HG03103 (cell line): ENCODE data around the gene OPCML.
A peak's percentile ranks its signal among the peaks of the same experiment; 100 is the strongest.
"Not testable (repeated sequence)": the region's sequence is repeated elsewhere in the genome, so short reads cannot be mapped to it uniquely, and the experiment has no call there.

Experiments used
- ATAC-seq: cut with Tn5 transposase; IDR thresholded peaks from one replicate; pipeline ENCODE4 v1.9.1; 2021; ENCODE audit warnings: low read depth; ENCODE audit not compliant: unreplicated experiment

OPCML gene

DNA sequence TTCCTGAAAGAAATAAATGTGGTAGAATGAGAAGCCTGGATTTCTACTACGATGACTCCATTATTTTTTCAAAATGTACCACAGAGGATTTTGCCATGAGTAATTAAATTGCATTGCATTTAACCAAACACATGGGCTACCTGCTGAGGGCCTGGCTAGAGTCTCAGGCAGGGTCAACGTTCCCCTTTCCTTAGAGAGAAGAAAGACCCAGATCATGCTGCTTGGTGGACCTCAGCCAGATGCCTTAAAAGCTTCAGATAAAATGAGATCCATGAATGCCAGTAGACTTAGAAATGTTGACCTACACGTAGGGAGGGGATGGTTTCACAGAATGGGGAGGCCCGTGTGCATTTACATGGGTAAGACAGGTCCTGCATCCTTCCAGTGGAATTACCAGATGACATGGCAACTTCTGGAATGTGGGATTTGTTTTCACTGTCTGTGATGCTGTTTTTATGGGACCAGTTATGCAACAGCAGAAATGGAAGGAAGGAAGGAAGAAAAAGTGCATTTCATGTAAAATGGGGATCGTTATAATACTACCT lies 1092.5 kb downstream of the OPCML start:
- no peak for ATAC-seq

DNA sequence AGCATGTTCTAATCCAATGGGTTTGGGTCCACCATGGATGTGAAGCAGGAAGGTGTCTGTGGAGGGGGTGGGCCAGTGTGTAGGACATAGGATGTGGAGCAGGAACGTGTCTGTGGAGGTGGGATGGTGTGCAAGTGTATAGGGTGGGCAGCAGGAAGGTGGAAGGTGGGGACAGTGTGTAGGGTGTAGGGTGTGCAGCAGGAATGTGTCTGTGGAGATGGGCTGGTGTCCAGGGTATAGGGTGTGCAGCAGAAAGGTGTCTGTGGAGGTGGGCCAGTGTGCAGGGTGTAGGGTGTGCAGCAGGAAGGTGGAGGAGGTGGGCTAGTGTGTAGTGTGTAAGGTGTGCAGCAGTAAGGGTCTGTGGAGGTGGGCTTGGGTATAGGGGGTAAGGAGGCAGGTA lies 1093.9 kb downstream of the OPCML start:
- no peak for ATAC-seq

DNA sequence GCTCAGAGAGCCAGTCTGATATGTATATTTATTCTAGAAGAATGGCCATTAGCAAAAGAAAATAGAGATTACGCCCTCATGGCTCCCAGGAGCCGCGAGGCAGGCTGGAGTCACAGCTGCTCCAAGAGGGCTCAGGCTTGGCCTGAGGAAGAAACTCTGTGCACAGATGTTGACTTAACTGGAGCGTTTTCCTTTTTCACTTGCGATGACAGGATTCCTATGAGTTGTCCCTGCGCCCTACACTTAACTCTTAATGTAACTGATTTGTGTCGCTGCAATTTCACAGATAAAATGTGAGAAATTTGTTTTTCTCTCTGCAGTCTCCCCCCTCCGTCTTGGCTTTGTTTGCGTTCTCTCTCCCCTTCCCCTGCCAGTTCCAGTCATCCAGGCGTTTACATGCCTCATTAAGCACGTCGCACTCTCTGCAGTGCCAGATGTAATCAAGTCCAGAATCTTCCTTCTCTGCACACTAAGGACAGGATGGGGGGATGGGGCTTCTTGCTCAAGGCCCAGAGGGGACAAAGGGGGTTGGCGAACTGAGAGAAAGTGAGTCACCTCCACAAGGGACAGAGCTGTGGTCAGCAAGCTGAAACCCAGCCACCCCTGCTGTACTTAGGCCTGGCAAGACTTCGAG lies 1101.8 kb downstream of the OPCML start:
- ATAC-seq: no peak

DNA sequence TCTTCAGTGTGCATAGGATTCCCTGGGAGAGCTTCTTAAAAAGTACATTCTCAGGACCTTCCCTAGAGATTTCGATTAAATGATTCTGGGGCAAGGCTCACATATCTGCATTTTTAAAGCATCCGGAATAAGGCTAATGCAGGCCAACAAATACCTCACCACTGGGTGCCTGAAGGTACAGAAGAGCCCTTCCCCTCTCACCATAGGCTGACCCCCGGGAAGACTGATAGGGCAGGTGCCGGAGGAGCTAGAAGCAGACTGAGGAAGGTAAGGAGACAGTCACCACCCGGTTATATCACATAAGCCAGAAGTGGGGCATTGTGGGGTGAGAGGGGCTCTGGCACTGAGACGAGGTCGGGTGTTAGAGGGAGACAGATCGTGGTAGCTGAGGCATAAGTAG lies 1102.6 kb downstream of the OPCML start:
- no peak for ATAC-seq

DNA sequence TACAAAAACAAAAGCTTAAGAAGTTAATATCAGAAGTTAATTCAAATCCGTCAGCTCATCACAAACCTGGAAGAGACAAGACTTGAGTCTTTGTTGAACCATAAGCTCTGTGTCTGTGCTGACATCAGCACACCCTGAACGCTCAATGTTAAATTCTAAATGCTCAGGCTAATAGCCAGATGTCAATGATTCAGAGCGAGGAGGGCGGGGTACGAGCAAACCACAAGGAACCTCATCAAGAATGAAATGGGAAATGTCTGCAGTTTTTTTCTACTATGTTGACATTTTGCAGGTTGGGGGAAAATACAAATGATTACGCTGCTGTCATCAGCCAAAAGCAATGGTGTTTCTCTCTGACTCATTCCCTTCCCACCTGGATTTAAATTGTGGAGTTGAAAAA lies 1104.7 kb downstream of the OPCML start:
- ATAC-seq: no peak

DNA sequence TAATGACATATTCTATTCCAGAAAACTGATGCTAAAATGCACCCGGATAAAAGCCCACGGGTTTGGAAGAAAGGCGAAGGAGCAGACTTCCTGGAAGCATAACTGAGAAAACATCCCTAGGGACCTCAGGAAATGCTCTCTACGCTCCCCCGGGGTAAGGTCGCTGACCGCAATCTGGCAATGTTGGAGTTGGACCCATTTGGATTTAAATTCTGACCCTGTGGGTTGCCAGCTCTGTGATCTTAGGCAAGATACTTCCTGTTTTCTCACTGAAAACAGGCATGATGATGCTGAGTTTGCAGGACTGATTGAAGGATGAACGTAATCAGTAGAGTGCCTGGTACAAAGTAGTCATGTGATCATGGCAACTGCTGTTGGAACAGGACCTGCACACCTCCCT lies 1107.9 kb downstream of the OPCML start:
- ATAC-seq: no peak

DNA sequence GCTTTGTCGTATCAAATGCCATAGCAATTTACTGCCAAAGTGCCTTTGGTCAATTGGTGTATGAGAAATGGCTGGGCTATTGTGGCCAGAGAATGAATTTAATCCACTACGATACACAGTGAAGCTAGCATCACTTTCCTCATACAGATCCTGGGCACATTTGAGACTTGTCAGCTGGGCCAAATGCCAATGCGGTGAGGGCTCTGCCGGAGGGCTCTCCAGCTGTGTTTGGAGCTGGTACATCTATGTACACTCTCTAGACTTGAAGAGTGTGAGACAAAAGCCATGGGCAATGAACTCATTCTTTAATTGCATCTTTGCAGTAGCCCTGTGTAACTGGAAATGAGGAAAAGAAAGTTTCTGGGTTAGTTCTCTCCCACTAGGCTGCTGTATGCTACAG lies 1109.0 kb downstream of the OPCML start:
- ATAC-seq: no peak

DNA sequence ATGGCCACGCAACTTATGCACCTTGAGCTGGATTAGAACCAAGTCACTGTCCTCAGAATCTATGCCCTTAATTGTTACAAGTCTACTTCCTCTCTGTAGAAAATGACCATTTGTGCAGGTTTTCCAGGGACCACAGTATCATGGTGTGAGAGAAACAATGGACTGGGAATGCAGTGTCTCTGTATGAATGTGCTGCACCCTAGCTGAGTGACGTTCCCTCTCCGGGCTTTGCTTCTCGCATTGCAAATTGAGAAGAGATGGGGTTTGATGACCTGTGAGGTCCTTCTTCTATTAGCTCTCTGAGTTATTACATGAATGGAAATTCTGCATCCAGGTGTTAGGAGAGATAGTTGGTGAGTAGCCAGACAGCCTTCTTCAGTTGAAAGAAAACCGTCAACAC lies 1109.6 kb downstream of the OPCML start:
- ATAC-seq: no peak

DNA sequence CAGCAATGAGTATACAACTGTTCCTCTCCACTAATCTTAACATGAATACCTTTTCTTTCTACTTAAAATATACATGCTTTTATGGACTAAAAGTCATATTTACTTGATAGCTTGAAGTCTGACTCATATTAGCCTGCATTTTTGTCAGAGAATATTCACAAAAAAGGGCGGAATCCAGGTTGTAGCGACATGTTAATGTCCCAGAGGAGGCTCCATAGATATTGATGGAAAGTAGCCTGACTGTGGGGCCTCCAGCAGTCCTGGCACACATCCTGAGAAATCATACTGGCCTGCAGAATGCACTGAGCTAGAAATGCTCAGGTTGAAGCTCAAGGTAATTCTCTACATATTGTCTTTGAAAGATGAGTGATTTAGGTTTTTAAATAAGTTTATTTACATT lies 1110.7 kb downstream of the OPCML start:
- ATAC-seq: no peak

DNA sequence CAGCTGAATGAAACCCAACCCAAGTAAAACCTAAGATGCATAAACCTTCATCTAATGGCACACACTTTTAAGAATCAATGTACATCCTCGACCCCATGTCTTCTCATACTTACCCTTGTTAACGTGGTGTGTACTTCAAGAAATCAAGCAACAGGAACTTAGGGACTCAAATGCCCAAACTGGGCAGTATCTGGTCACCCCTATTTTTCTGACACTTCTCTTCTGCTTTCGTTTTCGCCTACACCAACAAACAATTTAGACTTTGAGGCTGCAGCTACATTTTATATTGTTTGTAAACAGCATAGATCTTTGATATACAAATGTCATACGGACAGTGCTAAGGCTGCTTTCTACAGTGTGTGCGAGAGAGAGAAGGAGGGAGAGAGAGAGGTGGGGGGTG lies 1117.8 kb downstream of the OPCML start:
- ATAC-seq: no peak

DNA sequence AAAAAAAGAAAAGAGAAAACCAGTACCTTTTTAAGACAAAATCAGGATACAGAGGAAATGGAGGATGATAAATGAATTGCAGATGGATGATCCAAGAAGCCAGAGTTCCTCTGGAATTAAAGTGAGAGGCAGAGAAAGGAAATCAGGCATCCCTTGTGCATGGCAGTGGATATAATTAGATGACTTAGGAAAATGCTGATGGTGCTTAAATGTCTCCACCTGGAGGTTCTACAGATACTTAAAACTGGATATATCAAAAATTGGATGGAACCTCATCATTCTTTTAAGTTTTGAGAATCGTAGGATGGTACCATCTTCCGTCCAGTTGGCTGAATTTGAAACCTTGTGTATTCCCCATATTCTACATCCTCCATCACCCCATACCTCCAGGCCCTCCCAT lies 1121.9 kb downstream of the OPCML start:
- no peak for ATAC-seq

DNA sequence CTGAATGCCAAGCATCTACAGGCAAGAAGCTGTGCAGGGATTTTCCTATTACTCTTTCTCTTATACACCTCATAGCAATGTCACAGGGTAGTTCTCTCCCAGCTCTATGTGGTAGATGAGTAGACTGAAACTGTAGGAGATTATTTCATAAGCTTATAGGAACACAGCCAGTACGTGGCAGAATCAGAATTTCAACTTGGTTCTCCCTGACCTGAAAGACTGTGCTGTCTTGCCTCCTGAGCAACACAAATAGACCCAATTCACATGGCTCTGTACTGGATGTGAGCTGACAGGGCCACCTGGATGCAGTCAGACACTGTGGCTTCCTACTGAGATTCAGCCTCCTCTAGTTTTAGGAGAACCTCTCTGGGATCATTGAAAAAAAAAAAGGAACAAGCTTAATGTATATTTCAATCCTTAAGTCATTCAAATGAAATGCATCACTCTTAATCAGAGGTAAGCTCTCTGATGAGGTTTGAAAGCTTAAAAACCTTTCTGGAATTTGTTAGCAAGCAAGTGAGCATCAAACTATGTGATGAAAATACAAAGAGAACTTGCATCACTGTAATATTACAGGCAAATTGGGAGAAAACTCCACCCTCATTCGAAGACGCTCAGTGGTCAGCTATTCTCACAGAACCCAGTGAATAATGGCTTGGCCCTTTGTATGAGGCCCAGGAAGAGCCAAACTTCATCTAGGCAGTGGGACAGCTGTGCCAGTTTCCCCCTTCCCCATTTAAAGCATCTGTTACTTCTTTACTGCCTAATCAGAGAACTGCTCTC lies 1122.5 kb downstream of the OPCML start:
- no peak for ATAC-seq

DNA sequence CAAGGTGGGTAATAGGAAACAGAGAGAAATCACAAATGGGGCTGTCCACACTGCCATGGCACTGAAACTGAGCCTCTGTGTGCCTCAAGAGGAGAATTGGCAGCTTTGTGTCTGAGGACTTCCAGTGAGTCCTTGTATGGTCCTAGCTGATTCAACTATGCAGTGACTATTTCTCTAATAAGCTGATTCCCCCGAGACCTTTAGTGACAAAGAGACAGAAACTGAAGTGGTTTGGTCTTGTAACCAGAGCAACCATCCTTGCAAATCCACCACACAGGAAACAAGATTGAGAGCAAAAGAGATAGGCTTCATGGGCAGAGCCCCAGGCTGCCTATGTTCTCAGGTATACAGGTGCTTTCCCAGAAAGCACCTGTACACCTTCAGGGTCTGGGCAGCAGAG lies 1123.4 kb downstream of the OPCML start:
- peak; percentile 84 for ATAC-seq

DNA sequence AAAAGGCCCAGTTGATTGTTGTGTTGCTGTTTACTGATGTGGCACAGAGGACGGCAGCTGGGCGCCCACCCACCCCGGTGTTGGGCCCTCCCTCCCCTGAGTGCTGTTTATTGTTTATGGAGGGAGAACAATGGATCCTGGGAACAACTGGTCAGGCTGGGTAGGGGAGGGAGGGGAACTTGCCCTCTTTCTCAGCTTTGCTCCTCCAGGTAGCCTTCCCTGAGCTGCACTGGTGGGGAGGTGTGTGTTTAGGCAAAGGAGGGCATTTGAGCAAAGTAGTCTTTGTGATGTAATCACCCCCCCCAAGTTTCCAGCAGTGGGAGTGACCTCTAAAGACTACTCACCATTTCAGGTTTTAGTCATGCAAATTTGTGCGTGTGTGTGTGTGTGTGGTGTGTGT lies 1126.6 kb downstream of the OPCML start:
- no peak for ATAC-seq

DNA sequence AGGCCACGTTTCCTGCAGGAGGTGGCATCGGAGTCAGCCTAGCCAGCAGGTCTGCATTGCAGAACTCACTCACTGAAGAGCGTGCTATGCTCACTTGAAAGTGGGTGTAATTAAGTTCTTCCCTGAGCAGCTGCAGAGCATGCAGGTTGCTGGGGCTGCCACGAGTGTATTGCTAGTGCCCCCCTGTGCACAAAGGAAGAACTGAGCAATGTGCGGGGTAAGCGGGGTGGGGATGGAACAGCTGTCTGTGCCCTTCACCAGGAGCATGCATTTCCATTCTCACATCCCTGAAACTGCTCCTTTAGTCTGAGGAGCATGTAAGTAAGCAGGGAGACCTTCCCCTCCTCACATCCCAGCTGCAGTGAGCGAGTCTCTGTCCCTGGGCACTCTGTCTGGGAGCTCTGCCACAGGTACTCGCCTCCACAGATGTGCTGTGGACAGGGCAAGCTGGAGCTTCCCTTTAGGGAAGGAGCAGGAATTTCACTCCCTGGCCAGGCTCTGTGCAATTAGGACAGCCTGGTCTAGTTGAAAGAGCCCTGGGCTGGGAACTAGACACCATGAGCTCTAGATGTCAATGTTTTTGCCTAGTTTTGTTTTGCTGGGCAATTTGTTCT lies 1130.1 kb downstream of the OPCML start:
- ATAC-seq: peak; percentile 97

DNA sequence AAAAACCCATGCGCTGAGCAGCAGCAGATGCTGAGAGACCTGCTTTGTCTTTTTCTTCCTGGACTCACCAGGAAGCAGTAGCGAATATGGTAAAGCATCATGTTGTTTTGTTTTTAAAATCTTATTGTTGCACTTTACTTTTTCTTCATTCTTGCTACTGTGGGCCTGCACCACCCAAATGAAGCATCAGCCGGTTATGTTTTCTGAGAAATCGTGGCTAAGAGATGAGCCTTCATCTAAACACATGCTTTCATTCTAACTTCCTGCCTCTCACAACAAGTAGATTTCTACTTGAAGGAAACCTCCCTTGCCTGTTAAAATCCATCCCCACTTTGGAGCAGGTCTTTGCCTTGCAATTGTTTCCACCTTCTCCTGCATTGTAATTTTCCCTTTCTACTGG lies 1136.0 kb downstream of the OPCML start:
- ATAC-seq: no peak

DNA sequence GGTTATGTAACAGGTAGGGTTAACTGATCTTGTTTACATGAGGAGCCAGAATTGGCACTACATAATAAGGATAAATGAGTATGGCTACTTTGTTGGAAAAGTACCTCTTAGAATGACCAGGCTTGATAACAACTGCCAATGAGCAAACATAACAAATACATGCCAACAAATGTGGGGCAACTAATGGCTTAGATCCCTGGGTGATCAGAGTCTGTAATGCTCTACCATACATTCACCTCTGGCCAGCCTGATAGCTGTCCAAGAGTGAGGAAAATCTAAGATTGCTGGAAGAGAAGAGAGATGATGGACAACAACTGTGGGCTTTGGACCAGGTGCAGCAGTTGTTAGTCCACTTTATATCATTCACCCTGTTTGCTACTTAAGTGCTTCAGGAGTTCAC lies 1136.9 kb downstream of the OPCML start:
- ATAC-seq: no peak

DNA sequence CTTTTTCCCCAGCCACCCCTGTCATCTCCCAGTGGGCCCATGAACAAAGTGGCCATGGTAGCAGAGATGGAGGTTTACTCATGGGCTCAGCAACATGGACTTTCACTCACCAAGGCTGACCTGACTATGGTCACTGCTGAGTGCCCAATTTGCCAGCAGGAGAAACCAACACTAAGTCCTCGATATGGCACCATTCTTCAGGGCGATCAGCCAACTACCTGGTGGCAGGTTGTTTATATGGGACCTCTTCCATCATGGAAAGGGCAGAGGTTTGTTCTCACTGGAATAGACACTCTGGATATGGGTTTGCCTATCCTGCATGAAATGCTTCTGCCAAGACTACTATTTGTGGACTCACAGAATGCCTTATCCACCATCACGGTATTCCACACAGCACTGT lies 1152.8 kb downstream of the OPCML start:
- no peak for ATAC-seq

DNA sequence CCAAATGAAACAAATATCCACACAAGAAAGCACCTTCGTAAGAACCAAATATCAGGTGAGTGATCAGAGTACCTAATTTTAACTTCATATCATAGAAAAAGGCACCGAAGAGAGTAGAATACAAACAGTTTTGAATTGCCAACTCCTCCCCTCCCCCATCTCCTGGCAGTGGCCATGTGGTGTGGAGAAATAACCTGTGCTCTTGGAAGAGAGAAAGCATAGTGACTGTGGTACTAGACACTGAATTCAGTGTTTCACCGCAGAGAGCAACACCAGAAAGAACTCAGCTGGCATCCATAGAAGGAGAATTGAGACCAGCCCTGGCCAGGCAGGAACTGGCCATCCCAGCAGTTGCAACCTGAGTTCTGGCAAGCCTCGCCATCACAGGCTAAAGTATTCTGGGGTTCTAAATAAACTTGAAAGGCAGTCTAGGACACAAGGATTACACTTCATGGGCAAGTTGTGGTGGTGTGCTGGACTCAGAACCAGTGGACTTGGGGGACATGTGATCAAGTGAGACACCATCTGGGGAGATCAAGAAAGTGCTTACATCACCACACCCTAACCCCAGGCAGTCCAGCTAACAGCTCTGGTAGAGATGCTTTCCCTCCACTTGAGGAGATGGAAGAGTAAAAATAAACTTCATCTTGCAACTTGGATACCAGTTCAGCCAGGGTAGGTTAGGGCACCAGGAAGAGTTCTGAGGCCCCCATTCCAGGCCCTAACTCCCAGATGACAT lies 1158.7 kb downstream of the OPCML start:
- ATAC-seq: no peak

DNA sequence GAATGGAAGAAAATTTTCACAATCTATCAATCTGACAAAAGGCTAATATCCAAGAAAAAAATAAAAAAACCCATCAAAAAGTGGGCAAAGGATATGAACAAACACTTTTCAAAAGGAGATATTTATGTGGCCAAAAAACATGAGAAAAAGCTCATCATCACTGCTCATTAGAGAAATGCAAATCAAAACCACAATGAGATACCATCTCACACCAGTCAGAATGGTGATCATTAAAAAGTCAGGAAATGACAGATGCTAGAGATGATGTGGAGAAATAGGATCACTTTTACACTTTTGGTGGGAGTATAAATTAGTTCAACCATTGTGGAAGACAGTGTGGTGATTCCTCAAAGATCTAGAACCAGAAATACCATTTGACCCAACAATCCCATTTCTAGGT lies 1162.2 kb downstream of the OPCML start:
- ATAC-seq: not testable (repeated sequence)

DNA sequence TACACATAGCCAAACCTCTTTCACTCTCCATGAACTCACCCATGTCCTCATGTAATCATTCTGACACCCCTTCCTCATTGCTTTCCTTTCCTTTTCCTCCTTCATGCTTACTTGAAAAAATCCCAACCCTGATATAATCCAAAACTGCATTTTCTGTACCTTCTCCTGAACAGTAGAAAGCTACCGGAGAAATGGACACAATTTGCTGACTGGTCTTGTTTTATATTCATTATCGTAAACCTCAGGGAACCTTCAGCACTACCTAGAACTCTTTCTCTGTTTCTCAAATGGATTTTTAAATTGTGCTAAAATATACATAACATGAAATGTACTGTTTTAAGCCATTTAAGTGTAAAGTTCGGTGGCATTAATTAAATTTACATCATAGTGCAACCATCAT lies 1165.0 kb downstream of the OPCML start:
- no peak for ATAC-seq
